ENCODE measurements around the gene ITGAL. TPM values are rescaled to one million over a fixed set of nuclear protein-coding genes. Genes with fewer than 3 reads are reported as not detected.

The ITGAL gene
- total RNA-seq, 6 experiments from 2014 or later: 7.3 to 12.4 (median 10.2) TPM

GRCh38 chr16:30430428-30430970, 42.0 kb upstream of the ITGAL start:
- no peak for TF ChIP-seq POLR2A (IDR thresholded peaks at IDR 0.05)
- no peak for TF ChIP-seq CTCF (IDR thresholded peaks at IDR 0.05)
- no peaks in the 10 kb centered on the region for H3K27me3 ChIP-seq
- 54% methylated on average over 14 of the region's 19 CpGs for WGBS (ENCODE audit: insufficient coverage, low coverage, low lambda C conversion rate, missing lambda C conversion rate)
- peak in 2 of 3 donors; percentile 43 to 61 for DNase-seq
- peaks cover 0 to 12% (median 3%) of the 10 kb centered on the region in 4 donors for H3K4me1 ChIP-seq
- intact Hi-C loops (cut with DNase I): loop anchor here in 1 of 2 donors (10.0 kb wide), 1 partner anchor 94 kb away; the partner anchor contains the start of gene ZNF768
- H3K4me3 ChIP-seq: peak overlapping the region; percentile 64 to 87 (median 67)
- no peaks in the 10 kb centered on the region for H3K9me3 ChIP-seq
- peak; percentile 11 to 48 (median 21) for ATAC-seq
- peak overlapping the region; percentile 30 to 67 (median 51) for H3K27ac ChIP-seq
- H3K36me3 ChIP-seq: no peaks in the 10 kb centered on the region

GRCh38 chr16:30434852-30435251, 37.7 kb upstream of the ITGAL start:
- DNase-seq: no peak
- no peak overlapping the region for H3K27ac ChIP-seq
- no peaks in the 10 kb centered on the region for H3K36me3 ChIP-seq
- no peak for ATAC-seq
- no peak overlapping the region for H3K4me3 ChIP-seq
- H3K4me1 ChIP-seq: peaks cover 0 to 6% (median 0%) of the 10 kb centered on the region in 4 donors
- intact Hi-C loops (cut with DNase I): loop anchor here in 1 of 2 donors (10.0 kb wide), 1 partner anchor 90 kb away; the partner anchor contains the start of gene ZNF768
- WGBS (ENCODE audit: insufficient coverage, low coverage, low lambda C conversion rate, missing lambda C conversion rate): 58% methylated on average over 4 of the region's 4 CpGs
- TF ChIP-seq CTCF (IDR thresholded peaks at IDR 0.05): no peak
- TF ChIP-seq POLR2A (IDR thresholded peaks at IDR 0.05): no peak
- no peaks in the 10 kb centered on the region for H3K9me3 ChIP-seq
- H3K27me3 ChIP-seq: no peaks in the 10 kb centered on the region

GRCh38 chr16:30437511-30438046, 35.0 kb upstream of the ITGAL start:
- no peaks in the 10 kb centered on the region for H3K4me1 ChIP-seq
- ATAC-seq (peak; percentile 8 to 58 (median 30)), DNase-seq (no peak)
- intact Hi-C loops (cut with DNase I): loop anchor here in 1 of 2 donors (10.0 kb wide), 1 partner anchor 87 kb away; the partner anchor contains the start of gene ZNF768
- H3K9me3 ChIP-seq: no peaks in the 10 kb centered on the region
- 23% methylated on average over 3 of the region's 3 CpGs for WGBS (ENCODE audit: insufficient coverage, low coverage, low lambda C conversion rate, missing lambda C conversion rate)
- TF ChIP-seq POLR2A (IDR thresholded peaks at IDR 0.05) (no peak), CTCF (IDR thresholded peaks at IDR 0.05) (no peak)
- H3K27me3 ChIP-seq: no peaks in the 10 kb centered on the region
- H3K4me3 ChIP-seq: no peak overlapping the region
- peak overlapping the region in 1 of 3 donors; percentile 10 for H3K27ac ChIP-seq
- H3K36me3 ChIP-seq: no peaks in the 10 kb centered on the region

GRCh38 chr16:30438835-30439234, 33.7 kb upstream of the ITGAL start:
- TF ChIP-seq CTCF (IDR thresholded peaks at IDR 0.05) (no peak), POLR2A (IDR thresholded peaks at IDR 0.05) (no peak)
- H3K4me1 ChIP-seq: peaks cover 0 to 4% (median 0%) of the 10 kb centered on the region in 4 donors
- H3K27ac ChIP-seq: no peak overlapping the region
- H3K4me3 ChIP-seq: no peak overlapping the region
- H3K27me3 ChIP-seq: no peaks in the 10 kb centered on the region
- 100% methylated on average over 1 of the region's 5 CpGs for WGBS (ENCODE audit: insufficient coverage, low coverage, low lambda C conversion rate, missing lambda C conversion rate)
- H3K36me3 ChIP-seq: peaks cover 0 to 4% (median 0%) of the 10 kb centered on the region in 4 donors
- ATAC-seq: no peak
- no peak for DNase-seq
- no peaks in the 10 kb centered on the region for H3K9me3 ChIP-seq
- intact Hi-C loops (cut with DNase I): loop anchor here in 1 of 2 donors (10.0 kb wide), 1 partner anchor 86 kb away; the partner anchor contains the start of gene ZNF768
